Hematopoietic multipotent progenitor cell treated with erythropoietin and hydrocortisone succinate and interleukin-3 and kit ligand, for 17 days (in vitro differentiated cells): ENCODE measurements around the gene MAP3K6.

ENCODE experiments used
- DNase-seq: peaks from one replicate; pipeline ENCODE4 v3.0.0-alpha.2; 2015; ENCODE audit warnings: low spot score

The MAP3K6 gene

GRCh38 chr1:27372808-27373690, 6.3 kb upstream of the MAP3K6 start:
- no peak for DNase-seq

- DNase-seq, result no peak
Observed at GRCh38 chr1:27372022-27372807, 5.5 kb upstream of the MAP3K6 start.

DNA sequence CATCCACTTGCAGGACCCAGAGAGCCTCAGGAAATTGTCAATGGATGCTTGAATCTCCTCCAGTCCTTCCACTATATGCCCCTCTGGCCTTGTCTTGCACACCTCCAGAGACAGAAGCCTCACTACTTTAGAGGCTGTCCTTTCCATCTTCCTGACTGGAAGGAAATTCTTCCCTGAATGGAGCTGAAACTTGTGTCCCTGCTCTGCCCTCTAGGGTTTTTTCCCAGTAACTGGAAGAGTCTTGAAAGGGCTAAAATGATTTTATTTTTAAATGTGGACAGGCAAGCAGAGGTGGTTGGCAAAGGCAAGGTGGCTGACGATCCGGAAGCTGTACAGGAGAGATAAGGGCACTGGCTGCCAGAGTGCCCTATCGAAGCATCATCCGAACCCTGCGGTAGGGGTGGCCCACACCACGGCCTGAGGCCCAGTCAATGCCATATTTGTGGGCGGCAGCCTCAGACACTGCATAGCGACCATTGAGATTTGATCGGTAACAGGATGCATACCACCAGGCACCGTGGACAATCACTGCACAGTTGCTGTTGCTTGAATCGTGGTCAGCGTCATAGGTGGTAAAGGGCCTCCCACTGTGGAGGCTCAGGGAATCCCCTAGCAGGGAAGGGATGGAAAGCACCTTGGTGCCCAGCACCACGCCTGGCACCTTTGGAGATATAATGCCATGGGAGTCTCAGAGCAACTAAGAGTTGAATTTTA, 2.3 kb upstream of the MAP3K6 start:
- DNase-seq, result peak; percentile 41

- DNase-seq, result no peak
Observed at GRCh38 chr1:27367160-27367650, 444 bp upstream of the MAP3K6 start.

- no peak for DNase-seq
Observed at GRCh38 chr1:27366113-27366410, 699 bp downstream of the MAP3K6 start.

- DNase-seq, result peak; percentile 64
Observed at GRCh38 chr1:27365372-27366112, 1.2 kb downstream of the MAP3K6 start.

GRCh38 chr1:27364696-27365371, 1.9 kb downstream of the MAP3K6 start:
- DNase-seq, result no peak

DNA sequence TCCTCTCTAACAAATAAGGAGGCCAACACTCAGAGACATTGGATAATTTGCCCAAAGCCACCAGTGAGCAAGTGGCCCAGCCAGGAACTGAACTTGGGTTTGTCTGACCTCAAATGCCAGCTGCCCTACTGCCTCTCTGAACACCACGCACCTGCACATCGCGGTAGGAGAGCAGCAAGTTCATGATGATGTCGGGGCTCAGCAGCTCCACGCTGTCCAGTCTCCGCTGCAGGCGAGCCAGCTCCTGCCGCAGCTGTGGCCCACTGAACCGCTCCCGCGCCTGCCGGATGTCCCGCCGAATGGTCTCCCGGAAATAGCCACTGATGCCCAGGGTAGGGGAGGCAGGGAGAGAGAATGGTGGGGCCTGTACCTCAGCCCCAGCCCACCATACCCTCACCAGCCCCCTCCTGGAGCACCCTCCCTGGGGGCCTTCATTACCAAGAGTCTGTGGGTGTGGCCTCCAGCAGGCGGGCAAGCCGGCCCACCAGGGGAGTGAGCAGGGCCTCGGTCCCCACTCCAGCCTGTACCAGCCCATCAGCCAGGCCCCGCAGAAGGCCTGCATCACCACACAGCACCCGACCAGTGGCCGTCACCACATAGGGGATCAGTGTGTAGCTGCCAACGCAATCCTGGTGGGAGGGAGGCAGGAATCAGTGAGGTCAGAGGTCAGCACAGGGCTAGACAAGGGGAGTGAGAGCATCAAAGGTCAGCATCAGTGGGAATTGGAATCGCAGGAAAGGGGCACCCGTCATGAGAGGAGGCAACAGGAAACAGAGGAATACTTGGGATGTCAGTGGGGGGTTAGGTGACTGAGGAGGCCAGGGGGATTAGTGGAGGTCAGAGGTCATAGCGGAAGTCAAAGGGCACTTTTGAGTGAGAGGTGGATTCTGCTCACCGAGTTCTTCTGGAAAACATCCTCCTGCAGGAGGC, 2.7 kb downstream of the MAP3K6 start:
- DNase-seq, result no peak

GRCh38 chr1:27361553-27361952, 5.2 kb downstream of the MAP3K6 start:
- DNase-seq, result no peak

- DNase-seq, result no peak
Observed at GRCh38 chr1:27361044-27361402, 5.7 kb downstream of the MAP3K6 start.

DNA sequence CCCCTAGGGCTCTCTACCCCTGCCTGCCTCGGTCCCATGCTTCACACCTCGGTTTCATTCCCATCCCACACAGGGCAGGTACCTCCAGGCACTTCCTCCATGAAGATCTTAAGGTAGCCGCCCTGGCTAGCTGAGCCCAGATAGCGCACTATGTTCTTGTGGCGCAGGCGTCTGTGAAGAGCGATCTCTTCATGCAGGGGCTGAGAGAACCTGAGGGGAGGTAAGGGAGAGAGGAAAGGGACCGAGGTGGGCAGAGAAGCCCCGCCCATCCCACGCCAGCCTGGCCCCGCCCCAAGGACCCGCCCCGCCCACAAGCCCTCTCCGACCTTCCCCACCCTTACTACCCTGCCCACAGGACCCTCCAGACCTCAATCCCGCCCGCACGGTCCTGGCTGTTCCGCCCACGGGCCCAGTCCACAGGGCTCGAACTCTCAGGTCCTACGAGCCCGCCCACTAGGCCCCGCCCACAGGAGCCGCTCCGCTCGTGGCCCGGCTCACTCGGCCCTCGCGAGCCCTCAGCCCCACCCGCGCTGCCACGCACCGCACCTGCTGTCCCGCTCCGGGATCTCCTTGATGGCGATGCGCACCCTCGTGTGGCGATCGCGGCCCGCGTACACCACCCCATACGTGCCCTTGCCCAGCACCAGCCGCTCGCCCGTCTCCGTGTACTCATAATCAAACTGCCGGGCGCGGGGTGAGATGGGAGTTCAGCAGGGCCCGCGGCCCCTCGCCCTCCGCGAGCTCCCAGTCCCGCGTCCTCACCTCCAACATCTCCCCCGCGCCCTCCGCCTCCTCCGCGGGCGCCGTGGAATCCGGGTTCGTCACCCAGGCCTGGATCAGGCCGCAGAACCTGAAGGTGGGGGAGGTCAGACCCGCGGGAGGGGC, 6.4 kb downstream of the MAP3K6 start:
- DNase-seq, result peak; percentile 53

DNA sequence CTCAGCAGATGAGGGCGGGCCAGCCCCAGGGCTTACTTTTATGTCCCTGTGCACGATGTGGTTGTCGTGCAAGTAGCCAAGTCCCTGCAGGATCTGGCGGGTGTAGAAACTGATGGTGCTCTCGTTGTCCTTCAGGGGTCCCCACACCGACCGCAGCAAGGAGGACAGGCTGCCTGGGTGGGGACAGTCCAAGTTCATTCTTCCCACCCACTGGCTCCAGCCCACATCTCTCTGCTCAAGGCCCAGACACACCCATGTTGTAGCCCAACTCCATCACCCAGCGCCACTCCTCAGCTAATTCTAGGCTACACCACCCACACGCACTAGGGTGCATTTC, 7.0 kb downstream of the MAP3K6 start:
- no peak for DNase-seq

DNA sequence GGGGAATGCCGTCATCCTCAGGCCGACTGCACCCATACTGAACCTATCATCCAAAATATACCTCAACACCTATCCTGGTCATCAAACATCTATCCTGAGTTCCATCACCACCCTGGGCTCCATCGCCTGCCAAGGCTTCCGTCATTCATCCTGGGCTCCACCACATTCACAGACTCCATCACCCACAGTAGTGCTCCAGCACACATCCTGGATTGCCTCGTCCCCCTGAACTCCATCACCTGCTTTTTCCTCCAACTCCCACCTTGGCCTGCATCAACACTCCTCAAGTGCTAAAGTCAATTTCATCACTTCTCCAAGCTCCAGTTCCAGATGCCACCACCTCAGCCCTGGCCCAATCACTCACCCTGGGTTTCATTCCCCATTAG, 7.8 kb downstream of the MAP3K6 start:
- DNase-seq, result no peak

DNA sequence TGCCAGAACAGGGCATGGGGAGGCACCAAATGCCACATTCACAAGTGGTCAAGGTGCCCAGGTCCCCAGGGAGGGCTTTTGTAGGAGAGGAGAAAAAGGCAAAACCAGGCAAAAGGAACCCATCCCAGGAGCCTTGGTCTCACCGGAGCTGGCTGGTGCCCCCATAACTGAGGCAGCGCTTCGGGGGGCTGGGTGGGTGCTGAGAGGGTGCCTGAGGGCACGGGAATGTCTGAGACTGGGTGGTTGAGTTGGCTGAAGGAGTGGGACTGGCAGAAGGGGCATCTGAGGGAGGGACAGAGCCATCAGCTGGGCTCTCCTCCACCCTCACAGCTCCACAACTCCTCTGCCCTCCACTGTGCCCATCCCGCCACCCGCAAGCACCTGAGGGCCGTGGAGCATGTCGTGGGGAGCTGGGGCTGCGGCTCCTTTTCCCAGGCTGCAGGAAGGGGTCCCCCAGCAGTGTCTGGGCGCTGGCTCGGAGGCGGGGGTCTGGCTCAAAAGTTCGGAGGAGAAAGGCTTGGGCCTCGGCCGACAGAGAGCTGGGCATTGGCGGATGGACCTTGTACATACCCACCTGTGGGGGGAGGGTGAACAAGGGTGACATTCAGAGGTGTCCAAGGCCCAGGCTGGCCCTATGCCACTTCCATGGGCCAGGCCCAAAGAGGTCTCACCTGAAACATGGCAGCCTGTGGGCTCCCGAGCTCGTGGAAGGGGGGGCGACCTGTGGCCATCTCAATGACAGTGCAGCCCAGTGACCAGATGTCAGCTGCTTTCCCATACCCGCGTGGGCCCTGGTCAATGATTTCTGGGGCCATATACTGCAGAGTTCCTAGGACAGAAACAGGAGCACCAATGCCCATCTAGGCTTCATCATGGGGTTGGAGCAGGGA, 8.5 kb downstream of the MAP3K6 start:
- DNase-seq, result no peak

DNA sequence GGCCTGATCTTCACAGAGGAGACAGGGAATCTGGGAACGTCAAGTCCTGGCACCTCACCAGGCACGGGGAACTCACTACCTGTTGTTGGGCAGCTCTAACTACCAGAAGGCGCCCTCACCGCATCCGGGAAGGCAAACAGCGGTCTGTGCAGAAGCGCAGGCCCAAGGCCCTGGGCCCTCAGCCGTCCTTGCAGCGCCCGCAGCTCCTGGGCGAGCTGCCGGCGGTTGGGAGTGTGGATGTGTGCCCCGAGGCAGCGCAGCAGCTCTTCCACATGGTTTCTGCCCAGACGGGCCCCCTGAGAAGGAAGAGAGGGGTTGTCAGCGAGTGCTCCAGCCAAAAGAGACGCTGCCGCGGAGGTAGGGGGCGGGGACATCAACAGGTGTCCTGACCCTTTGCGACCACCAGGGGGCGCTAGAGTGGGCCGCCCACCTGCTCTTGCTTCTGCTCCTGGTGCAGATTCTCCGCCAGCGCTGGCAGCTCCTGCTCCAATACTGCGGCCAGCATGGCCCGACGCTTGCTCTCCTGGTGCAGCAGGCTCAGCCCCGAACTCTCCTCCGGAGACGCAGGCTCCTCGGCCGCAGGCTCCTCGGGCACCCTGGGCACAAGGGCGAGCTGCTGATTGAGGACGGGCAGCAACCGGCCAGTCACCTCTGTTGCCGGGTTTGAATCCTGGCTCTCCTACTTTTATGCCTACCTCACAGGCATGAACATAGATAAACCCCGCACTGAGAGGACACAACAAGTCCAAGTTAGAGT, 9.3 kb downstream of the MAP3K6 start:
- peak; percentile 78 for DNase-seq

- DNase-seq, result peak; percentile 64
Observed at GRCh38 chr1:27356619-27357280, 10.0 kb downstream of the MAP3K6 start.

GRCh38 chr1:27356277-27356618, 10.5 kb downstream of the MAP3K6 start:
- DNase-seq, result no peak
